Activated CD4-positive, alpha-beta T cell treated with anti-CD3 and anti-CD28 coated beads, Interleukin-2, amount 50 U/mL, for 16 hours (primary cell): ENCODE data around the gene MYMK.

Source experiments
- DNase-seq: peaks from one replicate; pipeline ENCODE4 v3.0.0-alpha.2; 2020

MYMK gene

DNA sequence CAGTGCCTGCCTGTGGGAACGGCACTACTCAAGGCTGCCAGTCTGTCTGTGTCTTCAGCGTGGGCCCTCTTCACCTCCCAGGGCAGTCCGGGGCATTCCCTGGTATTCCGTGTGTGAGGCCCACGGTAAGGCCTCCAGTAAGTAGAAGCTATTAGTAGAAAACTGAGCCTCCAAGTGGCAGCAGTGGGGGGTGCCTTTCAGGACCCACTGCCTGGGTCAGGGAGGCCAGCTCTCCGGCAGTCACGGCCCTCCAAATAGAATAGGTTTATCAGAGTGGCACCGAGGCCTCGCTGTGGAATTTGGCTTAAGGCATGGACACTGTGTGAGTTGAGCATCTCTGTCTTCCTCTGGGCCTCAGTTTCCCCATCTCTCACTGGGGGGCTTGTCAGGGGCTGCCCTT, 32.8 kb upstream of the MYMK start:
- DNase-seq: no peak

DNA sequence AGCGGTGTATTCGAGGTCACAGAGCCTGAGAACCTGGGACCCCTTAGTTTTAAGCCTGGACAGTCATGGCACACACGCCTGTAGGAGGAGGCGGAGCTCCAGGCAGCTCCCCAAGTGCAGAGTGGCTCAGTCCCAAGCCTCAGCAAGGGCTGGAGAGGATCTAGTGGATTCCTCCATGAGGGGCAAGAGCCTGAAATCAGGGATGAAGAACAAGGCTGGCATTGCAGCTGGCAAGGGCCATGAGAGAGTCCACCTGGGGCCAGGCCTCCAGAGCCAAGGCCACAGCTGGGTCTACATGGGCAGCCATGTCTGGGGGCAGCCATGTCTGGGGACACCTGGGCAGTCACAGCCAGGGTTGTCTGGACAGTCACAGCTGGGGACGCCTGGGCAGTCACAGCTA, 31.6 kb upstream of the MYMK start:
- no peak for DNase-seq

DNA sequence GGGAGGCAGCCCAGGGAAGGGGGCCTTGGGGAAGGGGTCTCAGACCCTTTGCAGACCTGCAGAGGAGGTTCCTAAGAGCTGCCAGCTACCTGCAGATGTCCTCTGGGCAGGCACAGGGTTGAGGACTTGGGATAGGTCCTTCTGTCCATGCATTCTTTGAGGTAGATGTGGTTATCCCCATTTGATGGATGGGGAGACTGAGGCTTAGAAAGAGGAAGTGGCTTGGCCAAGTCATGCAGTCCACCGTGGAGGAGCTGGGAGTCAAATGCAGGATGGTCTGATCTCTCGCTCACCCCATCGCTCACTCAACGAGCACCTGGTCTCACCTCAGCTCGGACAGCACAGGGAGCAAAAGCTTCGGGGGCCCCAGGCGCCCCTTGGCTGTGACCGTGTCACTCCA, 30.0 kb upstream of the MYMK start:
- DNase-seq: no peak

DNA sequence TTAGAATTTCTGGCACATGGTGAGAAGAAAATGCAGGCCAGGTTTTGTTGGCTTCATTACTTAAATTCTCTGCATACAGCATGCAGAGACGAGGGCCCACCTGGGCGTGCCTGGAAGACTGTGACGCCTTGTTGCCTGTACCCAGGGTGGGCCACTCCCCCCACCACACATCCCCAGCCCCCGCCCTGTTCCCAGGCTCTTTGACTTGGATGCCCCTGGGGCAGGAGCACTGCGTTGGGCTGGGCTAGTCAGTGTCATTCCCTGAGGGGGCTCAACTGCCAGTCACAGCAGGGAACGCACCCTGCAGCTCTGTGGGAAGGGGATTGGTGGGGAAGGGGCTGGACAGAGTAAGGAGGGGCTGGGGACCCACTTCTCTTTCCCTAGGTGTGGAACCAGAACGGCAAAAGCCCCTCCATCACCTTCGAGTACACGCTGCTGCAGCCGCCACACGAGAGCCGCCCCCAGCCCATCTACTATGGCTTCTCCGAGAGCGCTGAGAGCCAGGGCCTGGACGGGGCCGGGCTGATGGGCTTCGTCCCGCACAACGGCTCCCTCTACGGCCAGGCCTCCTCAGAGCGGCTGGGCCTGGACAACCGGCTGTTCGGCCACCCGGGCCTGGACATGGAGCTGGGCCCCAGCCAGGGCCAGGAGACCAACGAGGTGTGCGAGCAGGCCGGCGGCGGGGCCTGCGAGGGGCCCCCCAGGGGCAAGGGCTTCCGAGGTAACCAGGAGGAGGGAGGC, 29.4 kb upstream of the MYMK start:
- DNase-seq: no peak

DNA sequence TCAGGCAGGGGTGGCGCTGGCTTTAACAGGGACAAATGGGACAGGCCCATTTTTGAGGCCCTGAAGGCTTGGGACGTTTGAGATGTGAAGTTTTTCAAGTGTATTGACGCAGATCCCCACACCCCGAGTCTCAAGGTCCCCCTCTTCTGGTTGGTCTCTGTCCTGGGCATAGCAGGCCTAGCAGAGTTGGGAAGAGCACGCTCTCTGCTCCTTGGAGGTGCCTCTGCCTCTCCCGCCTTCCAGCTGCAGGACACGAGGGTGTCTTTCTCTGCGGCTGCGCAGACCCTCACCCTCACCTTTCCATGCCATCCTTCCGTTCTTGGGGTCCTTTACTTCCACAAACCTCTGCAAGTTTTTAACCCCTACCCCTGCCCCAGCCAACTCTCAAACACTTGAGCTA, 28.4 kb upstream of the MYMK start:
- DNase-seq: no peak

DNA sequence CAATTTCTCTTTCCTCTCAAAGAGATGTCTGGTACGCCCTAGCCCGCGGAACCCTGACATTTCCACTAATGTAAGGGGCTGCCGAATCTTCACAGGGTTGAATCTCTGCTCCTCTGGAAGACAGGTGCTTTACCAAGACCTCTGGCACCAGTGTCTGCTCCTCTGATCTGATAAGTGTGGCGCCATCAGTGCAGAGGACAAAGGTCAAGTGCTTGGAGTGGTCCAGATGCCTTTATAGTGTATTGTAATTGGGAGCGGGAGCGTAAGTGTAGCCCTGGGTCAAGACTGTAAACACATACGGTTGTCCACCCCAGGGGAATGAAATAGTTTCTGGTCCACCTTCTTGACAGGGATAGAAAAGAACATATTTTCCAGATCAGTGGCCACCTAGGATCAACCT, 27.5 kb upstream of the MYMK start:
- DNase-seq: no peak

DNA sequence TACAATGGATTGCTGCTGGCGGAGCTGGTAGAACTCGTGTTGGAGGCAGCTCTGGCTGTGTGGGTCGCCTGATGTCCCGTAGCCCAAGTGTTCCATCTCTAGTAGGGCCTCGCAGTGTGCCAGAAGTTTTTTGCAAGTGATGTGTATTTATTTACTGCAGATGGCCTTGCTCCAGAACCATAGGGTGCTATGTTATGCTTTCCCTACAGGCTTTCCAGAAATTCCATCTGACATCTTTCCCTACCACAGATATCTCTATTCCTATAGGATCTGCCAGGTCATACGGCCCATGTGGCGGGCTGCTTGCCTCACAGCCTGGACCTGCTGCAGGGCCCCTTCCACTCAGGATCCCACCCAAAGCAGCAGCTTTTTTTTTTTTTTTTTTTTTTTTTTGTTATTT, 26.7 kb upstream of the MYMK start:
- DNase-seq: no peak

DNA sequence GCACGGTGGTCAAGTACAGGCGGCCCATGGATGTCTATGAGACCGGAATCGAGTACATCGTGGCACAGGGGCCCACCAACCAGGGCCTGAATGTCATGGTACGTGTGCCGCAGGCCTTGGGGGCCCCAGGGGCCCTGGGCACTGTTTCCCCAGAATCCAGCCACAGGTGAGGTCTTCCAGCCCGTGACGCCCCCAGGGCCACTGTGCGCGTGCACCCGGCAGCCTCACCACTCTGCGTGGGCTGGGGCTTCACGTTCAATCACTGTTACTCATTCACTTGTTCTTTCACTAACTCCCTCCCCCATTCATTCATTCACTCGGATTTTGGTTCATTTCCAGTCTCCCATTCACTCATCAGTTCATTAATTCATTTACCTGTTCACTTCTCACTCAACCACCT, 22.4 kb upstream of the MYMK start:
- no peak for DNase-seq

DNA sequence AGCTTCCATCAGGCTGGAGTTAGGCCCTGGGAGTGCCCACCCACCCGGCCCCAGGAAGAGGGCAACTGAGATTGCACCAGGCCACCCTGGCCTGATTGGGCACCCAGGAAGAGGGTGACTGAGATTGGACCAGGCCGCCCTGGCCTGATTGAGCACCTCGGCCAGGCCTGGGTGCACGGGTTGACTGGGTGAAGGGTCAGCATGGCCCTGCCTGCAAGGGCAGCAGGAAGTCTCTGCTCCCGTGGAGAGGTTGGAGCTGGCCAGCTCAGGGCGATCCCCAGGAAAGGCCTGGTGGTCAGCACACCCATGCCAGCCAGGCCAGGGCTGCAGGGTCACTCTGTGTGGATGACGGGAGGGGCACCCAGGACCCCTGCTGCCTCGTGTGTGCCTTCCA, 21.5 kb upstream of the MYMK start:
- DNase-seq: no peak

DNA sequence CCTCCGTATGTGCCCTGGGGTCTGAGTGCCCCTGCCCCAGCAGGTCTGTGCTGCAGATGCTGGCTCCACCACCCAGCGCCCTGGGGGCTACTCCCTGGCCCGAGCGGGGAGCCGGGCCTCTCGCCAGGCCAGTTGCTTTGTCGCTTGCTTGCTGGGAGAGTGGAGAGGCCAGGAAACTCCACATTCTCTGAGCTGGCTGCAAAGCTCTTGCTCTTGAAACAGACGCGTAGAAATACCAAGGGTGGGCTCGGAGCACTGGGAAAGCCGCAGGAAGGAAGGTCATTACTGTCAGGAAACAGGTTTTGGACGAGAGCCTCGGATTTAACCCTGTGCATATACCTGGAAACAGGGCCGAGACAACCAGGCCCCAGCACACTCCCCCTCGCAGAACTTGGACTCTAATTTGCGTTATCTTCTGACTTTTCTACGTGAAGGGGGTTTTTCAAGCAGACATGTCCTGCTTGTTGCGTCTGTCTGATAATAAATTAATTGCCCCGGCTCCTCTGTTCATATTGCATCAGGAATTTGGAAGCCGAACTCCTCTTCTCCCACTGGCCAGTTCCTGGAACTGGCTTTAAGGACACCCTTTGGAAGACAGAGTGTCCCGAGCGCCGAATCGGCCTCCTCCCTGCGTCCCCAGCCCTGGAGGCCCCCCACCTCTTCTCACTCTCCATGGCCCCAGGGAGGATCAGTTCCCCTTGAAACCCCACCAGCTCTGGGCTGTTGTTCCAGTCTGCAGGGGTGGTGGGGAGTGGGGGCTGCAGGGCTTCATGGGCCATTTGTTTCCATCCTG, 20.9 kb upstream of the MYMK start:
- DNase-seq: no peak

DNA sequence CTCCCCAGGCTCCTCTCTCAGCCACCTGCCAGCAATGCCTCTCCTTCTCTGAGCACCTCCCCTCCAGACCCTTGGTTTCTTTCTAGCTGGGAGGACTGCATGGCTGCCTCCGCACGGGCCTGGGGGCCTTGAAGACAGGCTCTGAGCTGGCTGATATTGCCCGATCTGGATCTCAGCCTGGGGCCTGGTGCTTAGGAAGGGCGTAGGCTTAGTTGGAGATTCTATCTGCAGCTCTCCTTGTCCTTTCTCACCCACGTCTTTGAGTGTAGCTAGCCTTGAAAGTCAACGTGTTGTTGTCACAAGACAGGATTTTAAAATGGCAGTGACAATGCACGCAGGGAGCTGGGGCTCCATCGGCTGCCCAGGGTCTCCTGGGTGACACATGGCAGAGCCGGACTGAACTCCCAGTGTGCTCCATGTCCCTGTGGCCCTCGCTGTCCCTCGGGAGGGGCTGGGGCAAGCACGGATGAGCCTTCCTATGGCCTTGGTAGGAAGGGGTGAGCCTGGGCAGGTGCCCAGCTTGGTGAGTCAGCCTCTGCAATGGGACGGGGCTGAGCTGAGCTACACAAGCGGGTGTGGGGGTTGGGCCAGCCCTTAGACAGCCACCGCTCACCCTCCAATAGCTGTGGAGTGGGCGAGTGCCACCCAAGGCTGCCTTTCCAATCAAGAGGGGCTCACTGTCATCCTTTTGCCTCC, 19.2 kb upstream of the MYMK start:
- DNase-seq: no peak

DNA sequence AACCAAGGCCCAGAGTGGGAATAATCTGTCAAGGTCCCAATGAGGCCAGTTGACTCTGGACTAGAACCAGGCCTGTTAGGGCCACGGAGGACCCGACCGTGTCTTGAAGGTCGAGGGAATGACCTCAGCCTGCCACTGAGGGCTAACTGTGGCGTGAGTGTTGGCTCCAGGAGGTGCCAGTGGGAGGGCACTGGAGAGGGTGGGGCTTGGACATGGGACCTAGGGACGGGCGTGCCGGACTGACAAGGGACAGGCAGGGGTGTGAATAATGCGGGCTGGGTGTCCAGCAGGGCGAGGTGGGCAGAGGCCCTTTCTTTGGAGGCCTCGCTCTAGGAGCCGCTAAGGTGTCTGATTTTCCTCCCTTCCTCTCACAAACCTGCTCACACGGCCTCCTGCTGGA, 17.2 kb upstream of the MYMK start:
- no peak for DNase-seq

DNA sequence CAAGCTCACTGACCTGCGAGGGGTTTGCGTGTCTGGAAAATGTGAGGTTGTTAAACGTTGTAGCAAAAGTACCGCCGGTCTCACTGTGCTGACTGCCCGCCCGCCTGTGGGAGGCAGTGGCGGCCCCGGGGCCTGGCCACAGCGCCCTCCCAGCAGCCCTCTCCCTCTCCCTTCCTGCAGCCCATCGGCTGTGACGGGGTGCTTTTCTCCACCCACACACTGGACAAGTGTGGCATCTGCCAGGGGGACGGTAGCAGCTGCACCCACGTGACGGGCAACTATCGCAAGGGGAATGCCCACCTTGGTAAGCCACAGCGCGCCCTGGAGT, 15.9 kb upstream of the MYMK start:
- no peak for DNase-seq

DNA sequence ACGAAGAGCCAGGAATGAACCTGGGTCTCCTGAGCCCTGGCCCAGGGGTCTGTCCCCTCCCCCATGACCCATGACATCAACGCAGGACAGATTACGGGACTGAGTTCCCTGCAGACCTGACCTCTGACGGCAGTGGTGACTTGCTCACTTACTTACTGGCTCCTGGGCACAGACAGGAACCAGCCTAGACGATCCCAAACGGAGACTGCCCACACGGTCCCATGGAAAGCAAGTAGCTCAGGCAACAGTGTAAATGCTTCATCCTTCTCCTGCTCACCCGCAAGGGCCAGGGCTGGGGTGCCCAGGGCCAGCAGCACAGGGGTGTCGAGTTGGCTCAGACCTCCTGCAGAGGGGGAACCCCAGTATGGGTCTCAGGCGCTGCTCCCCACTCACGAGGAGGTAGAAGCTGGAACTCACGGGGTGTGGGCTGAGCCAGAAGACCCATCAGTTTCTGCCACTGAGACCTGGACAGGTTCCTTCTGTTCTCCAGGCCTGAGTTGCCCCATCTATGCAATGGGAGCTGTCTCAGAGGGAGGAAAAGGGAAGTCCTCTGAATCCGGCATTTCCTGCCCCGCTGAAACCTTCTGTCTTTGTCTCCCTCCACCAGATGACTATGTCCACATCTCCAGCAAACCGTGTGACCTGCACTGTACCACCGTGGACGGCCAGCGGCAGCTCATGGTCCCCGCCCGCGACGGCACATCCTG, 15.4 kb upstream of the MYMK start:
- no peak for DNase-seq

DNA sequence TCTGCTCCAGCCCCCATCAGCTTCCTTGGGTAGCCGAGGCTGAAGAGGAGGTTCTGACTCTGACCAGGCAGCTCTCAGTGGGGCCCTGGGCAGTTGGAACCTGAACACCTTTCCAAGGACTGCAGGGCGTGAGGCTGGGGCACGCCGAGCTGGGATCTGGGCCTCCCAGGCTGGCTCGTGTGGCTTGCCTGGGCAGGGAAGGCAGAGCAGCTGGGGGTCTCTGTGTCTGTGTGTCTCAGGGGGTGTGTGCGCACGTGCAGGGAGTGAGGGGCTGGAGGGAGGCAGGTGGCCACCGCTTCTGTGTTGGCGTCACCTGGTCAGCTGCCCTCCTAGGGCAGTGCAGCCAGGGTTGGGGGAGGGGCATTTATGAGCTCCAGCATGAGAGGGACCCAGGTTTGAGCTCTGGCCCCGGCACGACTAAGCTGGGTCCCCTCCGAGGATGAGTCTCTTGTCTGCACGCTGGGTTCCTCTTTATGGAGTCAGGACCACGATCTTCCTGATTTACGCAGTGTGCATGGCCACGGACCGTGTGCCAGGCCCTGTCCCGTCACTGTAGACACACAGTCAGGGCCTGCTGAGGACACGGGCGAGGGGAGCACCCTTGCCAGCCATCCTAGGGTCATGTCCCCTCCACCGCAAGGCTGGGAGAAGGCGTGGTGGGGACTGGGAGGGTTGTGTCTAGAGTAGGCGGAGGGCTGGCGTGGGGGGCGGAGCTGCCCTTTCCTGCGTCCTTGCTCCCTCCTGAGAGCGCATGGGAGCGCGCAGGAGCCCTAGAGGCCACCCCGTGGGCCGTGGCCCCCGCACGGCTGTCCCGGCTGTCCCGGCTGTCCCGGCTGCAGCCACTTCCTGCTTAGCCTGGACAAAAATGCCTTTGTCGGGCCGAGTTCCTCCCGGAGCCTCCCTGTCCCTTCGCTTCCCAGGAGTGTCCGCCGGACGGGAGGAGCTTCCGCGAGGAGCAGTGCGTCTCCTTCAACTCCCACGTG, 14.4 kb upstream of the MYMK start:
- no peak for DNase-seq

DNA sequence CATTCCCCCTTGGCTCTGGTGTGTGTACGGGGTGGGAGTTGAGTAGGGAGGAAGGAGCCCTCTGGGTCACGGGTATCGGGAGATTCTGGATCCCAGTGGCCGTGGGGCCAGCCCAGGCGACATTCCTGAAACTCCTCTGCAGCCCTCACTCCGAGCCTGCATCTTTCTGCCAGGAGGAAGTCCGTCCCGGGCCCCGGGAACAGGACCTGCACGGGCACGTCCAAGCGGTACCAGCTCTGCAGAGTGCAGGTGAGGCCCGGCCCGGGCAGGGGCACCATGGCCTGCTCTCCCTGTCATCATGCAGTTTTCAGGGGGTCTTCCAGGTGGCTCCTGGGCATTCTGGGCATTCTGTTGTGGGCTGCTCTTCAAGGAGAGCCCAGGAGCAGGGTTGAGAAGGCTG, 13.4 kb upstream of the MYMK start:
- DNase-seq: no peak

DNA sequence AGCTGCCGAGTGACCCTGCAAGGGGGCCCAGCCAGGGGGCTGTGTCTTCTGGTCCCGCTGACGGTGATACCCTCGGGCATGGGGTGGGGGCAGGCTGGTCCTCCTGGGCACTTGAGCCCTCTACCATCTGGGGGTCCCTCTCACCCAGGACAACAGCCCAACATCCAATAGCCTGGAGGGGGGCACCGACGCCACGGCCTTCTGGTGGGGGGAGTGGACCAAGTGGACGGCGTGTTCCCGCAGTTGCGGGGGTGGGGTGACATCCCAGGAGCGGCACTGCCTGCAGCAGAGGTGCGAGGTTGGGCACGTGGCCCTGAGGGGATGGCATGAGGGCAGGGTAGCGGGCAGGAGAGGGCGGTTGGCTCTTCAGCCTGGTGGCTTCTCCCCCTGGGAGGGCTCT, 12.5 kb upstream of the MYMK start:
- no peak for DNase-seq

DNA sequence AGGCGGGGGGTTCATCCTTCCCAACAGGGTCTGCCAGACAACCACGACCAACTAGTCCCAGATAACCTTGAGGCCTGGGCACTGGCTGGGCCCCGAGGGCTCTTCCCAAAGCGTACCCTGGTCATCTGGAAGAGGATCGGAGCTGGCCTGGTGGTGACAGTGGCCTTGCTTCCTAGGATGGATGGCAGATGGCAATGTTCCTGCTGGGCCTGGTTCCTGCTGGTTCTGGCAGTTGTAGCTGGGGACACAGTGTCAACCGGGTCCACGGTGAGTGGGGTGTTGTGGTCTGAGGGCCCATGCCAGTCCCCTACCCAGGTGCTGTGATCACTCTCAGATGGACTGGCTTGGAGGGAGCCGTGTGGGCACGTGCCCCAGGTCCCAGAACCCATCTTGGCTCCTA, 11.8 kb upstream of the MYMK start:
- no peak for DNase-seq

DNA sequence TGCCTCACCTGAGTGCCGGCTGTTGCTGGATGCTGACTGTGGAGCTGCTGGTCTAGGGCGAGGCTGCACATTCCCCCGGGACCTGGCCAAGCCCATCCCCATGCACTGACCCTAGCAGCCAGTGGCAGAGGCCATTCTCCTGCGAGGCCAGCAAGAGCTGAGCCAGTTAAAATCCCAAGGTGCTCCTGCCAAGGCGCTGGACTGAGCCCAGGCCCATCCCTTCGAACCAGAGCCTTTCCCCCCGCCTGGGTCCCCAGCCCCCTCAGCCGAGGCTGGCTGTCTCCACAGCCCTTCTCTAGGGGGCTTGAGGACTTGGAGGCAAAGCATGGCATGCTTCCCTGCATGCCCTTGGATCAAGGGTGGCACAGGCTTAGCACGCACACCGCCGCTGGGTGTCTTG, 11.3 kb upstream of the MYMK start:
- DNase-seq: no peak

DNA sequence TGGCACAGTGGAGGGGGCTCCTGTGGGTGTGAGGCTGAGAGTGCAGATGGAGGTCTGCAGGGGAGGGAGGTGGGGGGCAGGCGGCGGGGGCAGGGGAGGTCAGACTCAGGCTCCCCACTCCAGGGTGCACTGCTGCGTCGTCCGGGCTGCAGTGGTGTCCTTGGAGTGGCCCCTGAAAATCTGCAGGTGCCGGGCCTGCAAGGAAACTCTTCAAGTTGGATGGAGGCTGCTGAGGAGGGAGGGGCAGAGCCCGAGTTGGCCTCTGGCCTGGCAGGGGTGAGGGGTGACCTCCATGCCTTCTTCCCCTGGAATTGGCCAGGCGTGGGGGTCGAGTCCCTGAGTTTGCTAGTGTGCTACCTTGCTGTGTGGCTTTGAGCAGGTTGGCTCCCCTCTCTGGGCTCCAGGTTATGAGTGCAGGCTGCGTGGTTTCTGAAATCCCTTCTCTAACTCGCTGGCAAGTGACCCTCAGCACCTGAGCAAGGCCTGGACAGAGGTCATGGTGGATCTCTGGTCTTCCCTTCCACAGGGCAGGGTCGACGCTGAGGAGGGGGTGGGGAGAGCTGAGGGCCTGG, 10.6 kb upstream of the MYMK start:
- no peak for DNase-seq

DNA sequence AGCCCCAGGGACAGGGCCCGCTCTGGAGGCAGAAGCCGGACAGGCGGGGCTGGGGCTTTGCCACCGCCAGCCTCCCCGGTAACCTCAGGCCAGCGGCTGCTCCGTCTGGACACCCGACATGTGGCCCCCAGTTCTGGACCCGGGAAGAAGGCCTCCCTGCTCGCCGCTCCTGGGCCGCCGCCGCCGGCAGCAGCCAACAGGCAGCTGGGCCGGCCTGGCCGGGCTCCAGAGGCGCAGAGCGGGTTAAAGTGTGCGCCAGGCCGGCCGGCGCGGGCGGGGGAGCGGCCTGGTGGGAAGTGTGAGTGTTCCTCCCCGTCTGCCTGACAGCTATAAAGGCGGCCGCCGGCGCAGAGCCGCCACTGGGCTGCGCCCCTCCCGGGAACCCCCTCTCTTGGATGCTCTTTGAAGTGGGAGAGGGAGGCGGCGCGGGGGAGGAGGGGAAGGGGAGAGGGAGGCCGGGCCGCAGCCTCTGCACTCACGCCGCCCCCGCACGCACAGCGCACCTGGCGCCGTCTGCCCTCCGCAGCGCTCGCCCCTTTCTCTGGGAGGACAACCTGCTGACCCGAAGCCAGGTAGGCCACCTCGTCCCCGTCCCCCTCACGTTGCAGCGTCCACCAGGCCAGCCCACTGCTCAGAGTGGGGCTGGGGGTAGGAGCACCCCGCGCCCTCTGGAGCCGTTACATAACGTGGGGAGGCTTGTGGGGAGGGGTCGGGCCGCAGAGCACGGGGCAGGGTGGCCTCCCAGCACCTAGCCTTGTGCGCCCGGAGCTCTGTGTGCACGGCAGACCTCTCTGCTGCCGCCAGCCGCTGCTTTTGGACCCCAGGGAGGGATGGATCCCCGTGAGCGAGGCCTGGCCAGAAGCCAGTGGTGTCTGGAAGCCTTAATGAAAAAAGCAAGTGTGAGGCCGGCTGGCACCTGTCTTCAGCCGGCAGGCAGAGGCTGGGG, 9.9 kb upstream of the MYMK start, which contains the start of gene ADAMTSL2:
TSS of gene ADAMTSL2 (plus strand) at position 359 of the 946 bp plus-strand sequence. CDS start 2,009 bp downstream, outside the sequence.
- no peak for DNase-seq
